Endothelial cell of umbilical vein (primary cell): ENCODE results near the gene RBM20. TPM values are rescaled to one million over a fixed set of nuclear protein-coding genes. Genes with fewer than 3 reads are reported as not detected.

Source experiments
- BruUV-seq: library from RNA; stranded (reverse); fragments of 400-500 nt; replicated peaks from 2 replicates; lab custom pipeline; 2021; lab: Mats Ljungman, UMichigan
- CTCF ChIA-PET: fragments of 300-600, 350-600 bp; sonication (Branson Sonifier 250); formaldehyde crosslinking; loops from one replicate; lab custom pipeline; 2021; ENCODE audit warnings: antibody characterized with exemption, inconsistent platforms; lab: Charles Lee
- POLR2A ChIA-PET: fragments of 300-600, 350-600 bp; sonication (Branson Sonifier 250); formaldehyde crosslinking; loops from one replicate; lab custom pipeline; 2021; ENCODE audit warnings: antibody characterized with exemption, inconsistent platforms; lab: Charles Lee
- DNase-seq: peaks from one replicate; pipeline ENCODE4 v3.0.0-alpha.2; 2011; ENCODE audit warnings: low read depth, low spot score
- FAIRE-seq: peaks from 2 replicates; lab custom pipeline; 2011; peaks lifted over from hg19 to GRCh38; lab: Jason Lieb, UNC
- H2AFZ ChIP-seq: 2 replicates; pipeline ENCODE4 v1.6.0; 2012; ENCODE audit warnings: low read depth, low read length, control low read depth, inconsistent platforms
- H3K27ac ChIP-seq: 2 replicates; pipeline ENCODE4 v1.5.1; 2011; ENCODE audit warnings: low read depth, mild to moderate bottlenecking, control low read depth, low read length, moderate library complexity; ENCODE audit not compliant: insufficient read depth
- H3K27me3 ChIP-seq, 2 experiments: 2 replicates each; pipeline versions ENCODE4 v1.6.0 to v1.6.1; 2011; ENCODE audit warnings: low read length in 2 of 2, mixed read lengths in 1 of 2; ENCODE audit not compliant: control insufficient read depth in 2 of 2, insufficient read depth in 2 of 2
- H3K36me3 ChIP-seq, 2 experiments: 2 replicates in 1 of 2; 3 replicates in 1 of 2; pipeline ENCODE4 v1.5.1; 2011; ENCODE audit warnings: low read length in 2 of 2, mild to moderate bottlenecking in 1 of 2, moderate library complexity in 1 of 2; ENCODE audit not compliant: control insufficient read depth in 2 of 2, insufficient read depth in 2 of 2; ENCODE audit errors: extremely low read depth in 1 of 2
- H3K4me1 ChIP-seq: 3 replicates; pipeline ENCODE4 v1.5.1; 2011; ENCODE audit warnings: mild to moderate bottlenecking, low read length; ENCODE audit not compliant: control insufficient read depth, insufficient read depth; ENCODE audit errors: extremely low read depth
- H3K4me2 ChIP-seq: 2 replicates; pipeline ENCODE4 v1.6.1; 2011; ENCODE audit warnings: low read length, control low read depth, mixed read lengths; ENCODE audit not compliant: insufficient read depth
- H3K4me3 ChIP-seq, 3 experiments: fragments of 200-600 bp in 1 of 3; sonication (generic), shearing (Covaris generic) in 1 of 3; replicated peaks in 1 of 3; 2 replicates each; pipeline ENCODE4 v1.5.1; 2011 to 2016; ENCODE audit warnings: control low read depth in 3 of 3, low read length in 3 of 3, mild to moderate bottlenecking in 2 of 3, inconsistent platforms in 1 of 3, low read depth in 1 of 3, moderate library complexity in 1 of 3; ENCODE audit not compliant: insufficient read depth in 1 of 3
- H3K79me2 ChIP-seq: 2 replicates; pipeline ENCODE4 v1.6.0; 2012; ENCODE audit warnings: low read length, inconsistent platforms; ENCODE audit not compliant: control insufficient read depth, insufficient read depth
- H3K9ac ChIP-seq: replicated peaks from 2 replicates; pipeline ENCODE3; 2011; ENCODE audit warnings: low read length, control low read depth; ENCODE audit not compliant: insufficient read depth; ENCODE audit errors: extremely low read depth
- H3K9me1 ChIP-seq: replicated peaks from 3 replicates; pipeline ENCODE4 v1.6.0; 2011; ENCODE audit warnings: mild to moderate bottlenecking, low read length; ENCODE audit not compliant: control insufficient read depth, insufficient read depth; ENCODE audit errors: extremely low read depth
- H3K9me3 ChIP-seq: replicated peaks from 2 replicates; pipeline ENCODE4 v1.5.1; 2012; ENCODE audit warnings: low read length, inconsistent platforms; ENCODE audit not compliant: control insufficient read depth, insufficient read depth
- H4K20me1 ChIP-seq: replicated peaks from 2 replicates; pipeline ENCODE3; 2011; ENCODE audit warnings: mild to moderate bottlenecking, low read length; ENCODE audit not compliant: control insufficient read depth, insufficient read depth; ENCODE audit errors: extremely low read depth
- CTCF ChIP-seq, 2 donors: IDR thresholded peaks; 1 replicate in 1 of 2; 2 replicates in 1 of 2; pipeline ENCODE4 v1.5.1; 2011; ENCODE audit warnings: low read length in 2 of 2, mild to moderate bottlenecking in 2 of 2, moderate library complexity in 2 of 2, control low read depth in 1 of 2, inconsistent platforms in 1 of 2, low read depth in 1 of 2; ENCODE audit not compliant: insufficient read depth in 1 of 2; ENCODE audit errors: extremely low read depth in 1 of 2
- EZH2 ChIP-seq: IDR thresholded peaks from 2 replicates; pipeline ENCODE4 v1.6.1; 2012; ENCODE audit warnings: borderline replicate concordance, low read depth, mild to moderate bottlenecking, moderate library complexity, low read length, inconsistent platforms; ENCODE audit not compliant: severe bottlenecking
- FOS ChIP-seq: IDR thresholded peaks from 2 replicates; pipeline ENCODE4 v1.6.1; 2011; ENCODE audit warnings: mild to moderate bottlenecking, low read length, moderate library complexity, borderline replicate concordance; ENCODE audit not compliant: insufficient read depth
- GATA2 ChIP-seq: IDR thresholded peaks from 2 replicates; pipeline ENCODE4 v1.7.0; 2011; ENCODE audit warnings: low read depth, mild to moderate bottlenecking, moderate library complexity, mixed read lengths, low read length; ENCODE audit not compliant: insufficient read length, insufficient read depth
- JUN ChIP-seq: IDR thresholded peaks from 2 replicates; pipeline ENCODE4 v1.6.1; 2011; ENCODE audit warnings: borderline replicate concordance, low read depth; ENCODE audit not compliant: insufficient read length, insufficient read depth
- MAX ChIP-seq: IDR thresholded peaks from 2 replicates; pipeline ENCODE4 v1.6.1; 2011; ENCODE audit not compliant: insufficient read depth, insufficient read length
- MYC ChIP-seq: IDR thresholded peaks from one replicate; pipeline ENCODE4 v1.6.1; 2011; ENCODE audit warnings: mild to moderate bottlenecking, low read depth, low read length
- POLR2A ChIP-seq: IDR thresholded peaks from 2 replicates; pipeline ENCODE4 v1.6.1; 2012; ENCODE audit warnings: low read depth, mild to moderate bottlenecking, control low read depth, low read length
- POLR2AphosphoS5 ChIP-seq: IDR thresholded peaks from 2 replicates; pipeline ENCODE4 v1.6.1; 2012; ENCODE audit warnings: low read depth, mild to moderate bottlenecking, control low read depth, low read length, moderate library complexity; ENCODE audit not compliant: insufficient read depth
- dilution Hi-C: fragments of 300-500 bp; cut with MboI; formaldehyde crosslinking; loops from one replicate; pipeline ENCODE4 v1.15.0; 2019; ENCODE audit warnings: low sequenced_read_pairs; ENCODE audit not compliant: extremely low pct_ligation_motif_present
- intact Hi-C: fragments of 100-400 bp; cut with micrococcal nuclease; formaldehyde crosslinking; loops from one replicate; pipeline ENCODE4 v1.10.0; 2022
- polyA plus RNA-seq, 4 experiments: library from polyadenylated mRNA; depleted of rRNA in 3 of 4; stranded (reverse) in 3 of 4; unstranded in 1 of 4; fragments of >200 nt; gene quantifications; 2 replicates each; pipeline versions ENCODE4 v1.2.1 to v1.2.3, GENCODE V29; 2011 to 2012; ENCODE audit warnings: missing spikeins in 1 of 4
- small RNA-seq: library from RNA; depleted of rRNA; stranded (forward); fragments of <200 nt; gene quantifications from one replicate; pipeline ENCODE3, GENCODE V24; 2012; ENCODE audit warnings: low replicate concordance, low read depth; ENCODE audit not compliant: insufficient read depth, insufficient read length
- total RNA-seq: library from RNA; stranded (reverse); gene quantifications from 2 replicates; pipeline ENCODE4 v1.2.3, GENCODE V29; 2021

RBM20 gene
- total and polyA plus RNA-seq, 2 donors (not counting 3 experiments of a cell fraction or from before 2014, with no cell fraction given) = 0.04 TPM; not detected in 1

- Histone ChIP-seq H3K79me2 (no peaks in the 10 kb centered on the region), H3K4me2 (no peak overlapping the region), H3K4me3 (no peak overlapping the region), H4K20me1 (no peaks in the 10 kb centered on the region), H2AFZ (no peak overlapping the region), H3K9me3 (no peaks in the 10 kb centered on the region), H3K4me1 (no peaks in the 10 kb centered on the region), H3K36me3 (peaks cover 0 to 4% of the 10 kb centered on the region in 2 experiments), H3K27me3 (no peaks in the 10 kb centered on the region), H3K27ac (no peak overlapping the region), H3K9me1 (no peaks in the 10 kb centered on the region), H3K9ac (no peak overlapping the region)
- intact Hi-C loops = no loop called here
- TF ChIP-seq FOS (no peak), EZH2 (no peak), MAX (no peak), MYC (no peak), GATA2 (no peak), JUN (no peak), CTCF (IDR thresholded peaks at IDR 0.05; ENCODE audit: extremely low read depth in 1 of 2, insufficient read depth in 1 of 2, low read depth in 1 of 2, low read length in 2 of 2) (no peak), POLR2AphosphoS5 (no peak), POLR2A (no peak)
- BruUV-seq = no TSS peak
- CTCF ChIA-PET = interaction anchor here (1.3 to 1.6 kb wide), 2 partner anchors 11 to 141 kb away, joined by 3 to 11 read pairs; no protein-coding TSS in a partner anchor
- POLR2A ChIA-PET = no interaction called here
- no peak for FAIRE-seq
- no peak for DNase-seq
- dilution Hi-C loops = no loop called here
Measured at GRCh38 chr10:110887560-110887959, 243.4 kb downstream of the RBM20 start.

Small RNA genes within 50 kb of the gene (small RNA-seq; reads per million reads assigned to genes)
- gene RF00019 = not detected
- not detected for gene RN7SKP288
- gene RNA5SP327 = not detected

Other genes with a start within 250 kb of the RBM20 start
- gene DUSP5, start 146.4 kb upstream of the RBM20 start, total RNA-seq = 12.2 and 12.6 TPM in 2 replicates
- 17.5 and 25.2 TPM in 2 replicates for gene DUSP5, start 146.4 kb upstream of the RBM20 start, polyA plus RNA-seq
- gene SMC3, start 76.6 kb upstream of the RBM20 start, total RNA-seq = 44.2 and 45.0 TPM in 2 replicates
- gene SMC3, start 76.6 kb upstream of the RBM20 start, polyA plus RNA-seq = 3.1 and 5.5 TPM in 2 replicates
- 46.1 and 47.9 TPM in 2 replicates for gene PDCD4, start 227.6 kb downstream of the RBM20 start, total RNA-seq
- 8.0 and 14.4 TPM in 2 replicates for gene PDCD4, start 227.6 kb downstream of the RBM20 start, polyA plus RNA-seq